IMR-90 (cell line): ENCODE data around the gene NLRC5. TPM values are rescaled to one million over a fixed set of nuclear protein-coding genes. Genes with fewer than 3 reads are reported as not detected.

ENCODE experiments used
- ATAC-seq: fragments of 200-7000 bp; cut with Tn5 transposase; 2 replicates; pipeline ENCODE4 v1.9.1; 2020; ENCODE audit warnings: low read depth, mild to moderate bottlenecking, moderate library complexity
- BruUV-seq: library from RNA; stranded (reverse); fragments of 400-500 nt; replicated peaks from 2 replicates; lab custom pipeline; 2021; lab: Mats Ljungman, UMichigan
- CTCF ChIA-PET: fragments of 300-600 bp; formaldehyde crosslinking; extraction: SDS; loops from one replicate; lab custom pipeline; 2021; ENCODE audit warnings: antibody characterized with exemption; lab: Yijun Ruan, JAX
- POLR2A ChIA-PET: fragments of 300-600 bp; sonication (Branson Sonifier 250); formaldehyde crosslinking; loops from one replicate; lab custom pipeline; 2022; ENCODE audit warnings: antibody characterized with exemption; ENCODE audit not compliant: unreplicated experiment; lab: Charles Lee
- DNase-seq: peaks from one replicate; pipeline ENCODE4 v3.0.0; 2013
- H2AFZ ChIP-seq: replicated peaks from 2 replicates; pipeline ENCODE3; 2013; ENCODE audit warnings: low read length, mild to moderate bottlenecking; ENCODE audit not compliant: poor library complexity
- H2AK5ac ChIP-seq: 2 replicates; pipeline ENCODE4 v1.6.1; 2013; ENCODE audit warnings: low read depth, low read length, inconsistent platforms
- H2AK9ac ChIP-seq: replicated peaks from 2 replicates; pipeline ENCODE3; 2013; ENCODE audit warnings: mild to moderate bottlenecking, low read depth, low read length, moderate library complexity; ENCODE audit not compliant: poor library complexity
- H2BK120ac ChIP-seq: 2 replicates; pipeline ENCODE4 v1.6.1; 2013; ENCODE audit warnings: low read depth, low read length, inconsistent platforms
- H2BK15ac ChIP-seq: 3 replicates; pipeline ENCODE4 v1.6.1; 2013; ENCODE audit warnings: low read depth, low read length, inconsistent platforms
- H2BK20ac ChIP-seq: 2 replicates; pipeline ENCODE4 v1.6.1; 2013; ENCODE audit warnings: low read depth, mild to moderate bottlenecking, inconsistent platforms, low read length, moderate library complexity
- H2BK5ac ChIP-seq: 2 replicates; pipeline ENCODE4 v1.6.1; 2013; ENCODE audit warnings: mild to moderate bottlenecking, low read depth, low read length, inconsistent platforms; ENCODE audit not compliant: poor library complexity, severe bottlenecking
- H3K14ac ChIP-seq: replicated peaks from 2 replicates; pipeline ENCODE4 v1.6.1; 2013; ENCODE audit warnings: low read depth, low read length, inconsistent platforms
- H3K18ac ChIP-seq: 2 replicates; pipeline ENCODE4 v1.6.1; 2013; ENCODE audit warnings: low read depth, low read length, control low read depth
- H3K23ac ChIP-seq: 2 replicates; pipeline ENCODE4 v1.6.1; 2013; ENCODE audit warnings: low read depth, low read length, inconsistent platforms
- H3K27ac ChIP-seq: 2 replicates; pipeline ENCODE4 v1.5.1; 2013; ENCODE audit warnings: mild to moderate bottlenecking, control low read depth, low read length; ENCODE audit not compliant: insufficient read depth
- H3K27me3 ChIP-seq: 2 replicates; pipeline ENCODE4 v1.6.1; 2013; ENCODE audit warnings: low read length; ENCODE audit not compliant: control insufficient read depth, insufficient read depth
- H3K36me3 ChIP-seq: 2 replicates; pipeline ENCODE4 v1.6.1; 2013; ENCODE audit warnings: low read length, mixed read lengths; ENCODE audit not compliant: control insufficient read depth, insufficient read depth
- H3K4ac ChIP-seq: 2 replicates; pipeline ENCODE4 v1.6.1; 2013; ENCODE audit warnings: low read depth, low read length, inconsistent platforms
- H3K4me1 ChIP-seq: 2 replicates; pipeline ENCODE4 v1.6.1; 2013; ENCODE audit warnings: low read length, mixed read lengths; ENCODE audit not compliant: control insufficient read depth, insufficient read depth
- H3K4me2 ChIP-seq: 2 replicates; pipeline ENCODE4 v1.6.1; 2013; ENCODE audit warnings: low read depth, mild to moderate bottlenecking, control low read depth, low read length, moderate library complexity
- H3K4me3 ChIP-seq: 2 replicates; pipeline ENCODE4 v1.5.1; 2013; ENCODE audit warnings: low read depth, mild to moderate bottlenecking, control low read depth, low read length, moderate library complexity; ENCODE audit not compliant: insufficient read depth
- H3K56ac ChIP-seq: 2 replicates; pipeline ENCODE4 v1.6.1; 2013; ENCODE audit warnings: low read length, inconsistent platforms; ENCODE audit not compliant: insufficient read depth; ENCODE audit errors: extremely low read depth
- H3K79me1 ChIP-seq, 2 experiments: 2 replicates each; pipeline ENCODE4 v1.6.1; 2013; ENCODE audit warnings: low read length in 2 of 2, inconsistent platforms in 1 of 2, low read depth in 1 of 2
- H3K9ac ChIP-seq: 2 replicates; pipeline ENCODE4 v1.6.1; 2013; ENCODE audit warnings: low read depth, low read length, control low read depth
- H3K9me1 ChIP-seq: 2 replicates; pipeline ENCODE4 v1.6.1; 2013; ENCODE audit warnings: low read length, inconsistent platforms; ENCODE audit not compliant: insufficient read depth
- H3K9me3 ChIP-seq: 2 replicates; pipeline ENCODE4 v1.6.1; 2013; ENCODE audit warnings: low read length; ENCODE audit not compliant: control insufficient read depth, insufficient read depth
- H4K20me1 ChIP-seq: 2 replicates; pipeline ENCODE4 v1.6.1; 2013; ENCODE audit warnings: low read length, inconsistent platforms; ENCODE audit not compliant: insufficient read depth
- H4K5ac ChIP-seq: 2 replicates; pipeline ENCODE4 v1.6.1; 2013; ENCODE audit warnings: mild to moderate bottlenecking, low read depth, low read length, control low read depth
- H4K8ac ChIP-seq, 2 experiments: 2 replicates each; pipeline ENCODE4 v1.6.1; 2013; ENCODE audit warnings: low read depth in 2 of 2, low read length in 2 of 2, control low read depth in 1 of 2, inconsistent platforms in 1 of 2
- H4K91ac ChIP-seq: 2 replicates; pipeline ENCODE4 v1.6.1; 2013; ENCODE audit warnings: low read depth, low read length, inconsistent platforms; ENCODE audit not compliant: insufficient read depth
- BHLHE40 ChIP-seq: fragments of 150-350 bp; IDR thresholded peaks from 2 replicates; pipeline ENCODE4 v1.6.1; 2016; ENCODE audit warnings: mild to moderate bottlenecking, low read depth, low read length
- CEBPB ChIP-seq: IDR thresholded peaks from 2 replicates; pipeline ENCODE4 v1.6.1; 2012; ENCODE audit warnings: low read depth, low read length, improper control_type of control experiment
- ELK1 ChIP-seq: fragments of 150-350 bp; IDR thresholded peaks from 2 replicates; pipeline ENCODE4 v1.6.1; 2016; ENCODE audit warnings: low read depth, mild to moderate bottlenecking, low read length, moderate library complexity, borderline replicate concordance
- MAFK ChIP-seq: IDR thresholded peaks from 2 replicates; pipeline ENCODE4 v1.6.1; 2012; ENCODE audit warnings: low read depth, low read length, improper control_type of control experiment
- MXI1 ChIP-seq: IDR thresholded peaks from 2 replicates; pipeline ENCODE4 v1.6.1; 2012; ENCODE audit warnings: low read depth, mild to moderate bottlenecking, low read length, moderate library complexity, borderline replicate concordance
- NFE2L2 ChIP-seq: fragments of 150-350 bp; IDR thresholded peaks from 2 replicates; pipeline ENCODE4 v1.6.1; 2016; ENCODE audit warnings: low read depth, mild to moderate bottlenecking, low read length
- USF2 ChIP-seq: fragments of 150-350 bp; IDR thresholded peaks from 2 replicates; pipeline ENCODE4 v1.6.1; 2017; ENCODE audit warnings: mild to moderate bottlenecking, antibody characterized with exemption, low read length, low read depth
- WGBS, 2 experiments: methylation state at CpG; one replicate each; pipeline versions ENCODE4 v1.1.5 to v1.1.7; 2013; ENCODE audit warnings: missing lambda C conversion rate in 2 of 2; ENCODE audit not compliant: insufficient read length in 1 of 2; ENCODE audit errors: extremely low coverage in 2 of 2; 5-methylcytosine and 5-hydroxymethylcytosine counted together
- dilution Hi-C: fragments of 300-500 bp; cut with HindIII; formaldehyde crosslinking; loops from one replicate; pipeline ENCODE4 v1.14.3; 2018; ENCODE audit warnings: low sequenced_read_pairs; ENCODE audit not compliant: unreplicated experiment
- in situ Hi-C: fragments of 300-500 bp; cut with MboI; formaldehyde crosslinking; loops from 3 replicates; pipeline ENCODE4 v1.14.3; 2019; ENCODE audit warnings: low sequenced_read_pairs, inconsistent platforms, mixed read lengths
- intact Hi-C: fragments of 100-400 bp; cut with micrococcal nuclease; formaldehyde crosslinking; loops from 2 replicates; pipeline ENCODE4 v1.10.0; 2022
- polyA plus RNA-seq, 3 experiments: library from polyadenylated mRNA; depleted of rRNA; stranded (reverse); fragments of >200 nt; gene quantifications; 2 replicates each; pipeline ENCODE4 v1.2.3, GENCODE V29; 2012; ENCODE audit warnings: low replicate concordance in 1 of 3
- total RNA-seq: library from RNA; depleted of rRNA; stranded (reverse); fragments of >200 nt; gene quantifications from 2 replicates; pipeline ENCODE4 v1.2.3, GENCODE V29; 2012

The NLRC5 gene
- total and polyA plus RNA-seq, 2 of the 4 experiments (the other 2 are of a cell fraction): 9.1 to 14.9 TPM

- no peak overlapping the region for H3K9ac ChIP-seq
- H2BK20ac ChIP-seq: no peak overlapping the region
- H3K14ac ChIP-seq: no peak overlapping the region
- H3K4me2 ChIP-seq: no peak overlapping the region
- no peak overlapping the region for H4K91ac ChIP-seq
- H3K27me3 ChIP-seq: no peaks in the 10 kb centered on the region
- no peak overlapping the region for H4K8ac ChIP-seq
- no peaks in the 10 kb centered on the region for H4K20me1 ChIP-seq
- H3K79me1 ChIP-seq: peaks cover 0 to 11% of the 10 kb centered on the region in 2 experiments; a peak in 2 of 4 replicates
- no TSS peak for BruUV-seq
- DNase-seq: no peak
- peak overlapping the region; percentile 86; the same call in 1 of the 2 replicates for H2AK5ac ChIP-seq
- ChIA-PET CTCF (no interaction called here), POLR2A (no interaction called here)
- no peak overlapping the region for H2BK120ac ChIP-seq
- no peak overlapping the region for H4K5ac ChIP-seq
- ATAC-seq: no peak
- H3K9me3 ChIP-seq: no peaks in the 10 kb centered on the region; the same call in 1 of the 2 replicates
- 84% methylated on average over 6 of the region's 7 CpGs; no CpG with 5 or more reads in 1 of the 2 experiments for WGBS, 2 experiments
- H3K23ac ChIP-seq: no peak overlapping the region
- no peak overlapping the region for H3K4me3 ChIP-seq
- intact Hi-C loops: no loop called here
- TF ChIP-seq BHLHE40 (no peak), USF2 (no peak), MAFK (no peak), CEBPB (no peak), ELK1 (no peak), NFE2L2 (no peak), MXI1 (no peak)
- no peak overlapping the region for H3K56ac ChIP-seq
- no peak overlapping the region for H3K27ac ChIP-seq
- dilution Hi-C loops: no loop called here
- peaks cover 13% of the 10 kb centered on the region for H3K4me1 ChIP-seq
- no peak overlapping the region for H3K18ac ChIP-seq
- H2BK15ac ChIP-seq: no peak overlapping the region
- H2AK9ac ChIP-seq: peak overlapping the region; percentile 94
- in situ Hi-C loops: no loop called here
- 0 out of 2 replicates have a peak overlapping the region, but pooled peaks have one; percentile 79 for H3K4ac ChIP-seq
- H3K36me3 ChIP-seq: peaks cover 21% of the 10 kb centered on the region
- H2AFZ ChIP-seq: no peak overlapping the region
- H3K9me1 ChIP-seq: peaks cover 23% of the 10 kb centered on the region
- no peak overlapping the region for H2BK5ac ChIP-seq
Measured at GRCh38 chr16:57036945-57037344, 47.6 kb downstream of the NLRC5 start.
